Esophagus muscularis mucosa (tissue), 4 donors: ENCODE data around the gene ASPRV1. TPM values are rescaled to one million over a fixed set of nuclear protein-coding genes. Genes with fewer than 3 reads are reported as not detected.

Experiments
- DNase-seq: peaks from one replicate; pipeline ENCODE4 v3.0.0-alpha.2; 2017; ENCODE audit errors: extremely low spot score
- H3K27ac ChIP-seq, 4 donors: fragments of 200-600 bp; sonication (generic); replicated peaks in 1 of 4; 1 replicate in 3 of 4; 2 replicates in 1 of 4; pipeline ENCODE4 v1.5.1; 2016 to 2019; ENCODE audit warnings: mild to moderate bottlenecking in 1 of 4
- H3K27me3 ChIP-seq, 4 donors: fragments of 200-600 bp; sonication (generic); one replicate each; pipeline versions ENCODE4 v1.5.1 to v1.6.0; 2016 to 2019
- H3K36me3 ChIP-seq, 4 donors: fragments of 200-600 bp; sonication (generic); one replicate each; pipeline ENCODE4 v1.5.1; 2016 to 2019
- H3K4me1 ChIP-seq, 4 donors: fragments of 200-600 bp; sonication (generic); one replicate each; pipeline ENCODE4 v1.5.1; 2016 to 2019
- H3K4me3 ChIP-seq, 4 donors: fragments of 200-600 bp; sonication (generic); 1 replicate in 2 of 4; 2 replicates in 2 of 4; pipeline ENCODE4 v1.5.1; 2016 to 2019; ENCODE audit warnings: mild to moderate bottlenecking in 4 of 4, moderate library complexity in 1 of 4
- H3K9me3 ChIP-seq, 4 donors: fragments of 200-600 bp; sonication (generic); 1 replicate in 3 of 4; 2 replicates in 1 of 4; pipeline ENCODE4 v1.5.1; 2016 to 2019
- EP300 ChIP-seq: sonication (generic); formaldehyde crosslinking; IDR thresholded peaks from one replicate; pipeline ENCODE4 v1.6.1; 2017; ENCODE audit warnings: antibody characterized with exemption
- POLR2A ChIP-seq: fragments of 450-650 bp; IDR thresholded peaks from one replicate; pipeline ENCODE4 v1.6.1; 2017; ENCODE audit warnings: antibody characterized with exemption, moderate library complexity, mild to moderate bottlenecking, low read depth
- POLR2AphosphoS5 ChIP-seq, 2 donors: sonication (generic); formaldehyde crosslinking; IDR thresholded peaks; one replicate each; pipeline ENCODE4 v1.6.1; 2017; ENCODE audit warnings: antibody characterized with exemption in 2 of 2
- WGBS: methylation state at CpG from one replicate; pipeline ENCODE4 v1.1.5; 2018; 5-methylcytosine and 5-hydroxymethylcytosine counted together
- intact Hi-C: fragments of 100-400 bp; cut with DNase I; formaldehyde crosslinking; loops from one replicate; pipeline ENCODE4 v1.15.1; 2023
- total RNA-seq, 4 donors: library from RNA; depleted of rRNA; stranded (reverse); fragments of >200 nt; gene quantifications; one replicate each; pipeline versions ENCODE4 v1.1.0 to v1.2.1, GENCODE V29; 2016
- TF ChIP-seq, protein P1 (sequence below), 3 experiments: fragments of 200-600 bp in 2 of 3; fragments of 450-650 bp in 1 of 3; sonication (generic) in 2 of 3; IDR thresholded peaks; one replicate each; pipeline ENCODE4 v1.5.1; 2017 to 2019; ENCODE audit warnings: antibody characterized with exemption in 3 of 3, mild to moderate bottlenecking in 2 of 3, moderate library complexity in 1 of 3

Gene ASPRV1
- total RNA-seq, 4 donors from 2014 or later = 1.2 to 1.7 (median 1.6) TPM

DNA sequence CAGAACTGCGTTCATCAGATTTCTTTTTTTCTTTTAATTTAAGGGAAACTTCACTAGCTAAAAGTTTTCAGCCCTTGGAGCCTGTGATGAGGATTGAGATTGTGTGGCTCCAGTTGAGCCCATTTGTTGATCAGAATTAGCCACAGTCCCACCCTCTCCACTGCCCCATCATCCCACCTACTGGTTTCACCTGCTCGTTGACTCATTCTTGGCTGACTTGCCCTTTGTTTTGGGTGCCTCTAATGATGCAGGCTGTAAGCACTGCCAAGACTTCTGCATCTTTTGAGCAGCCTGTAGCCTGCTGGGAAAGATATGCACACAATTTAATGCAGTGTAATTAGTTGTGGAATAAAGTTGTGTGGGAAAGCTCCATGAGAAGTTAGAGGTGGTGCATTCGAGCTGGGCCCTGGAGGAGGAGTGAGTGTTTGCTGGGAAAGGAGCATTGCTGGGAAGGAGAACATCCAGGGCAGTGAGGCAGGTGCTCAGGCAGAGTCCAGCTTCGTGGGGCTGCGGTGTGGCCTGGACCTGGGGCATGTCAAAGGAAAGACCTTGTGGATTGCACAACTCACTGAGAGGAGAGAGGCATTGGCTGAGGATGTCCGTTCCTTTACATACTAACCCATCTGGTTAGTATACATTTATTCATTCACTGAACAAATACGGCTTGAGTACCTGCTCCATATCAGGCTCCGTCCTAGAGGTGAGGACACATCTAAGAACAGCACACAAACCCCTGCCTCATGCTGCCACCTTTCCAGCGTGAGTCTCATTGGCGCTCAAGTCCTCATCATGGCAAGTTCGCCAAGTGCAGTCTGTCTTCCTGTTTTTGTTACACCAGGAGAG, 18.2 kb downstream of the ASPRV1 start:
- Histone ChIP-seq H3K27me3 (no peaks in the 10 kb centered on the region), H3K27ac (no peak overlapping the region), H3K9me3 (no peaks in the 10 kb centered on the region), H3K4me3 (no peak overlapping the region), H3K36me3 (peaks cover 28 to 60% (median 46%) of the 10 kb centered on the region in 4 donors), H3K4me1 (peaks cover 0 to under 1% (median under 1%) of the 10 kb centered on the region in 4 donors)
- intact Hi-C loops = no loop called here
- DNase-seq = no peak
- WGBS = 90% methylated on average over 11 of the region's 11 CpGs
- no peak for TF ChIP-seq EP300
- TF ChIP-seq, protein P1, sequence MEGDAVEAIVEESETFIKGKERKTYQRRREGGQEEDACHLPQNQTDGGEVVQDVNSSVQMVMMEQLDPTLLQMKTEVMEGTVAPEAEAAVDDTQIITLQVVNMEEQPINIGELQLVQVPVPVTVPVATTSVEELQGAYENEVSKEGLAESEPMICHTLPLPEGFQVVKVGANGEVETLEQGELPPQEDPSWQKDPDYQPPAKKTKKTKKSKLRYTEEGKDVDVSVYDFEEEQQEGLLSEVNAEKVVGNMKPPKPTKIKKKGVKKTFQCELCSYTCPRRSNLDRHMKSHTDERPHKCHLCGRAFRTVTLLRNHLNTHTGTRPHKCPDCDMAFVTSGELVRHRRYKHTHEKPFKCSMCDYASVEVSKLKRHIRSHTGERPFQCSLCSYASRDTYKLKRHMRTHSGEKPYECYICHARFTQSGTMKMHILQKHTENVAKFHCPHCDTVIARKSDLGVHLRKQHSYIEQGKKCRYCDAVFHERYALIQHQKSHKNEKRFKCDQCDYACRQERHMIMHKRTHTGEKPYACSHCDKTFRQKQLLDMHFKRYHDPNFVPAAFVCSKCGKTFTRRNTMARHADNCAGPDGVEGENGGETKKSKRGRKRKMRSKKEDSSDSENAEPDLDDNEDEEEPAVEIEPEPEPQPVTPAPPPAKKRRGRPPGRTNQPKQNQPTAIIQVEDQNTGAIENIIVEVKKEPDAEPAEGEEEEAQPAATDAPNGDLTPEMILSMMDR (IDR thresholded peaks at IDR 0.05) = no peak
- TF ChIP-seq POLR2A = no peak
- no peak for TF ChIP-seq POLR2AphosphoS5 (IDR thresholded peaks at IDR 0.05)

GRCh38 chr2:69940691-69941090, 20.7 kb downstream of the ASPRV1 start:
- 96% methylated on average over 8 of the region's 8 CpGs for WGBS
- Histone ChIP-seq H3K36me3 (peaks cover 52 to 85% (median 69%) of the 10 kb centered on the region in 4 donors), H3K4me3 (no peak overlapping the region), H3K27ac (no peak overlapping the region), H3K27me3 (no peaks in the 10 kb centered on the region), H3K9me3 (no peaks in the 10 kb centered on the region), H3K4me1 (no peaks in the 10 kb centered on the region)
- no peak for DNase-seq
- TF ChIP-seq EP300 (no peak), POLR2A (no peak), POLR2AphosphoS5 (IDR thresholded peaks at IDR 0.05) (no peak)
- TF ChIP-seq, protein P1 (IDR thresholded peaks at IDR 0.05) = no peak
- intact Hi-C loops = no loop called here

DNA sequence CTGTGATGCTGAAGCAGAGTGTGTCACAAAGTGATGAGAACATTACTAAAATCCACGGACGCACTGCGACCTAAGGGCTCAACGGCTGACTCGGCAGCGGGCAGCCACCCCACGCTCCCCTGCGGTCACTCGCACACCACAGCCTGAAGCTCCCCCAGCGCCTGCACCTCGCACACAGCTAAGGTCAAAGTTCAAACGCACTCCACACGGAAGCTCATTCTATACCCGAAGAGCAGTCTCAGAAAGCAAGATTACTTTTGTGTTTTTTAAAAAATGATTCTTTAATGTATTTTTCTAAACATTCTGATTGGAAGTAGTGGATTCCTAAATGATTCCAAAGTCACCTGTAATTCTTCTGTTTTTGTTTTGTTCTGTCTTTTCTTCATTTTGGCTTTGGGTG, 21.7 kb downstream of the ASPRV1 start:
- intact Hi-C loops = no loop called here
- Histone ChIP-seq H3K4me3 (no peak overlapping the region), H3K4me1 (peaks cover 0 to 6% (median under 1%) of the 10 kb centered on the region in 4 donors), H3K9me3 (no peaks in the 10 kb centered on the region), H3K27ac (no peak overlapping the region), H3K27me3 (no peaks in the 10 kb centered on the region), H3K36me3 (peaks cover 55 to 93% (median 76%) of the 10 kb centered on the region in 4 donors)
- TF ChIP-seq EP300 = no peak
- TF ChIP-seq, protein P1 (IDR thresholded peaks at IDR 0.05) = no peak
- DNase-seq = no peak
- WGBS = 81% methylated on average over 14 of the region's 14 CpGs

DNA sequence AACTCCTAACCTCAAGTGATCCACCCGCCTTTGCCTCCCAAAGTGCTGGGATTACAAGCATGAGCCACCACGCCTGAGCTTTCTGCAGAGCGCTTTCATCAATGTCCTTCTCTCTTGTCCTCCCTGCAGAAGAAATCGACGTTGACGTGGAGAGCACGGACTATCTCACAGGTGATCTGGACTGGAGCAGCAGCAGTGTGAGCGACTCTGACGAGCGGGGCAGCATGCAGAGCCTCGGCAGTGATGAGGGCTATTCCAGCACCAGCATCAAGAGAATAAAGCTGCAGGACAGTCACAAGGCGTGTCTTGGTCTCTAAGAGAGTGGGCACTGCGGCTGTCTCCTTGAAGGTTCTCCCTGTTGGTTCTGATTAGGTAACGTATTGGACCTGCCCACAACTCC, 23.5 kb downstream of the ASPRV1 start:
- no peak for DNase-seq
- TF ChIP-seq, protein P1 (IDR thresholded peaks at IDR 0.05) = no peak
- no peak for TF ChIP-seq POLR2A
- TF ChIP-seq POLR2AphosphoS5 (IDR thresholded peaks at IDR 0.05) = no peak
- no peak for TF ChIP-seq EP300
- H3K9me3 ChIP-seq = no peaks in the 10 kb centered on the region
- no peaks in the 10 kb centered on the region for H3K27me3 ChIP-seq
- H3K4me3 ChIP-seq = no peak overlapping the region
- peaks cover 10 to 20% (median 16%) of the 10 kb centered on the region in 4 donors for H3K4me1 ChIP-seq
- H3K27ac ChIP-seq = no peak overlapping the region
- 97% methylated on average over 14 of the region's 14 CpGs for WGBS
- intact Hi-C loops = no loop called here
- H3K36me3 ChIP-seq = peaks cover 55 to 81% (median 67%) of the 10 kb centered on the region in 4 donors
